Ishikawa (cell line): Measurements from ENCODE around the gene DMD.

ENCODE experiments used
- EP300 ChIP-seq: IDR thresholded peaks from 2 replicates; pipeline ENCODE4 v1.6.1; 2012; ENCODE audit warnings: borderline replicate concordance
- NFIC ChIP-seq: IDR thresholded peaks from 2 replicates; pipeline ENCODE4 v1.6.1; 2012
- TAF1 ChIP-seq: IDR thresholded peaks from 2 replicates; pipeline ENCODE4 v1.6.1; 2012; ENCODE audit warnings: low read depth, mild to moderate bottlenecking
- YY1 ChIP-seq: IDR thresholded peaks from 2 replicates; pipeline ENCODE4 v1.6.1; 2012; ENCODE audit warnings: low read depth

DNA sequence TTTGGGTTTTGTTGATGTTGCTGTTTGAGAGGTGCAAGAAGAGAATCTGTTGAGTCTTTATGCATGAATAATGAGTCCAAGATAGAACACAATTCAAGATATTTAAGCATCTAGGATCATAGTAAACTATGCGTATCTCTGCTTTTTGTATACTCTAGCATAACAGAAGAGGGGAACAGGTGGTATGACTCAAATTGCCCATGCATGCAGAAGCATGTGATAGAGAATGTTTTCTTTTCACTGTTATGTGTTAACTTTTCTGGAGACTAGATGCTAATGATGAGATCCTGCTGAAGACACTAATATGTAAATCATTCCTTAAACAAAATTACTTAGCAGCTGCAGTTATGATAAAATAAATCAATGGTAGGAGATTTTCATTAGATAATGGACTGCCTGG, 1974.2 kb downstream of the DMD start:
- TF ChIP-seq TAF1 (no peak), YY1 (no peak), NFIC (no peak), EP300 (no peak)
